Ureter (tissue), 1 donor: ENCODE measurements around the gene NTM. TPM values are rescaled to one million over a fixed set of nuclear protein-coding genes. Genes with fewer than 3 reads are reported as not detected.

Source experiments
- DNase-seq: peaks from one replicate; pipeline ENCODE4 v3.0.0-alpha.2; 2020; ENCODE audit warnings: low spot score
- total RNA-seq: library from RNA; stranded (reverse); gene quantifications from one replicate; pipeline ENCODE4 v1.2.4, GENCODE V29; 2023
- donor health status: DM: yes; HTN: yes; CAD: no.

The NTM gene
- total RNA-seq, 1 donor from 2014 or later: 9.9 TPM

DNA sequence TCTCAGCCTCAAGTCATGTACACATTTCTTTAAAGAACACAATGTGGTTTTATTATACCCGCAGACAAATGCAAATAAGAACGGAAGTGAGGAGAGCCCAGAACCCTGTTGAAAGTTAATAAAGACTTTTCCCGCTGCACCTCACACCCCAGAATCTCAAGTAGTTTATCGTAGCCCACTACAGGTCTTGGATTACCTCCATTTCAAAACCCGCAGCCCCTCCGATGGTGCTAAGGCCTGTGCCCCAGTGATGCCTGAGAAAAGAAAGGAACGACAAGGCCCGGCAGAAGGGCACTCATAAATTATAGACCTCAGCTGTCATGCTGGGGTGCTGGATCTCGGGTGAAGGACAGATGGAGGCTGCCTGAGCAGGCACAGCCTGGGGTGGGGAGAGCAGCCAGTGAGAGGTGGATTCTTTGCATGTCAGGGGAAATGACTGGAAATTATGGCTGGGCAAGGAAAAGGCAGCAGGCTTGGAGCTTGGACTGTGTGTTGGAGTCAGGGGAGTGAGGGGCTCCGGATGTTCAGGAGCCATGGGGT lies 354.1 kb downstream of the NTM start:
- DNase-seq: no peak

- DNase-seq: no peak
Observed at GRCh38 chr11:131734871-131735270, 364.5 kb downstream of the NTM start.

GRCh38 chr11:131737357-131737756 lies 366.9 kb downstream of the NTM start:
- DNase-seq: no peak

DNA sequence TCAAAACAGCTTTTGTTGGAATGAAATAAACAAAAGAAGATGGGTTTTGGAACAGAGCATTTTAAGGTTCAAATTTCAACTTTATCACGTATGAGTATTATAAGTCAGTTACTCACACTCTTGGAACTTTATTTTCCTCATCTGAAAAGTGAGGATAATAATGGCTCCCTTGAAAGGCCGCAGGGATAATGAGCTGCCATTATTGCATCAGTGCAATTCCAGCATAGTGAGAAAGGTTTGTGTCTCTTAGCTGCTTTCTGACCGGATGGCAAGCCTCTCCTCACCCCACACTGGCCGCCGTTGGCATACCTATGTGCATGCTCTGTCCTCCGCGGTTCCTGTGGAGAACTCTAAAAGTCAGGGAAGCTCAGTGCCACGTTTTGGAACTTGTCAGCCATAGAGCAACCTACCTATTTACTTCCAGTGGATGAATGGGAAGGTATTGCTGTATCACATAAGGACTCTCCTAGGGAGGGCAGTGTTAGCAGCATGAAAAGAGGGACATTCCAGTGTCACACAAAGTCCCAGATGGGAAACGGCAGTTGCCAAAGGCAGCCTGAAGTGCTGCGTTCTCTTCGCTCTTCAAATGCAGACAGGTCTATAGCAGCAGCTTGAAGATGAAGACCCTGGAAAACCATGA lies 368.9 kb downstream of the NTM start:
- DNase-seq: no peak

GRCh38 chr11:131744847-131745246 lies 374.4 kb downstream of the NTM start:
- DNase-seq: no peak

DNA sequence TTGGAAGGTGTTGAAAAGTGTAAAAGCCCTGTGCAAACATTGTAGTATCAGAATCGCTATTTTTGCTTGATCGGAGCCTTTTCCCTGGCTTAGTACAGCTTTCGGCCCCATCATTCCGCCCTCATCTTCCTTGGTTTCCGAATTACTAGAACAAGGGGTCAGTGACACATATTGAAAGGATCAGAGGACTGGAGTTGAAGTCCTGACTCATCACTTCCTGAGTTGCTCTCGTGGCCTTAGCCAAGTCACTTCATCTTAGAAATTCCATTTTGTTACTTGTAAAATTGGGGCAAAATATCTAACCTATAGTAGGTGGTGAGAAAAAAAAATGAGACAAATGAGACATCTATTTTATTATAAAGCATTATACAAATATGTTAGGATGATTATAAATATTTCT lies 375.0 kb downstream of the NTM start:
- DNase-seq: no peak

- DNase-seq: no peak
Observed at GRCh38 chr11:131746201-131746600, 375.8 kb downstream of the NTM start.

GRCh38 chr11:131748151-131749050 lies 378.0 kb downstream of the NTM start:
- peak; percentile 59 for DNase-seq

DNA sequence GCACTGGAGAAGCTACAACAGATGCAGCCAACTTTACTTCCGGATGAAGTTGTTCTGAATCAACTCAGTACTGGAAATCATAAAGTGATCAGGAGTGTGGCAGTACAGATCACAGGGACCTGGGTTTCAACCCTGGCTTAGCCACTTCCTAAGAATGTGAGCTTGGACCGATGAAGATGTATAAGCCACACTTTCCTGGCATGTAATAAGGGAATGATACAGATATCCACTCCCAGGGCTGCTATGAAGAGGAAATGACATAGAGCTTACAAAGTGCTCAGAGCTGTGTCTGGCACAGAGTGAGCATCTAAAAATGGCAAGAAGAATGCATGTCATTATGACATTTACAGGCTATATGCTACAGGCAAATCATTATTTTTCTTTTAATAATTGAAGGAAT lies 378.7 kb downstream of the NTM start:
- DNase-seq: no peak

GRCh38 chr11:131750152-131750551 lies 379.7 kb downstream of the NTM start:
- DNase-seq: no peak

- no peak for DNase-seq
Observed at GRCh38 chr11:131750692-131751091, 380.3 kb downstream of the NTM start.

DNA sequence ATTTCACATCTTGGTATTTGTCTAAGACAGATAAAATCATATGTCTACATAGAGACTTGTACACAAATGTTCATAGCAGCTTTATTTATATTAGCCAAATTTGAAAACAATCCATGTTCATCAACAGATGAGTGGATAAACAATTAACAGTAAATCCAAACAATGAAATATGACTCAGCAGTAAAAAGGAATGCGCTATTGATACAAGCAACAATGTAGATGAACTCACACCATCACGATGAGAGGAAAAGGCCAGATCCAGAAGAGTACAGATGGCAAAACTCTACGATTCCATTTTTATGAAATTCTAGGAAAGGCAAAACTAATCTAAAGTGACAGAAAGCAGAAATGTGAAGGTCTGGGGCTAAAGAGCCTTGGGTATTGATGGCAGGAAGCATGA lies 384.3 kb downstream of the NTM start:
- no peak for DNase-seq

DNA sequence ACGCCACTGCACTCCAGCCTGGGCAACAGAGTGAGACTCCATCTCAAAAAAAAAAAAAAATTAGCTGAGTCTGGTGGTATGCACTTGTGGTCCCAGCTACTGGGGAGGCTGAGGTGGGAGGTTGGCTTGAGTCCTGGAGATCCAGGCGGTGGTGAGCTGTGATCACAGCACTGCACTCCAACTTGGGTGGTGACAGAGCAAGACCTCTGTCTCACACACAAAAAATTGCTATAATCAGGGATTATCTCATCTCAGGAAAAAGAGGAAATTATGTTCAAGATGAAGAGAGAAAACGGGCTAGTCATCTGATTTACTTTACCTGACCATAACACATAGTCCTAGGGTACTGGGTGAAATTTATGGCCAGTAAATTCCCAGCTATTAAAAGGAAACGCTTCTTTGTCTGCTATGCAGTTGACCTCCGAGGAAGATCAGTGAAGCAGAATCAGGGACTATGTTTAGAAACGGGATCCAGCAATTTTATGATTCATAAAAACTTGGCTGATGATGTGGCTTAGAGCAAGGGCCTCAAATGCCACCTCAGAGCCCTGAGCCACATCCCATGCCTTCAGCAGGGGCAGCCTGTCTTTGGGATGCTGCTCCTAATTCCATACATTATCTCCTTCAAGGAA lies 386.2 kb downstream of the NTM start:
- no peak for DNase-seq

GRCh38 chr11:131758726-131759125 lies 388.3 kb downstream of the NTM start:
- DNase-seq: no peak

- DNase-seq: no peak
Observed at GRCh38 chr11:131759140-131759539, 388.7 kb downstream of the NTM start.

DNA sequence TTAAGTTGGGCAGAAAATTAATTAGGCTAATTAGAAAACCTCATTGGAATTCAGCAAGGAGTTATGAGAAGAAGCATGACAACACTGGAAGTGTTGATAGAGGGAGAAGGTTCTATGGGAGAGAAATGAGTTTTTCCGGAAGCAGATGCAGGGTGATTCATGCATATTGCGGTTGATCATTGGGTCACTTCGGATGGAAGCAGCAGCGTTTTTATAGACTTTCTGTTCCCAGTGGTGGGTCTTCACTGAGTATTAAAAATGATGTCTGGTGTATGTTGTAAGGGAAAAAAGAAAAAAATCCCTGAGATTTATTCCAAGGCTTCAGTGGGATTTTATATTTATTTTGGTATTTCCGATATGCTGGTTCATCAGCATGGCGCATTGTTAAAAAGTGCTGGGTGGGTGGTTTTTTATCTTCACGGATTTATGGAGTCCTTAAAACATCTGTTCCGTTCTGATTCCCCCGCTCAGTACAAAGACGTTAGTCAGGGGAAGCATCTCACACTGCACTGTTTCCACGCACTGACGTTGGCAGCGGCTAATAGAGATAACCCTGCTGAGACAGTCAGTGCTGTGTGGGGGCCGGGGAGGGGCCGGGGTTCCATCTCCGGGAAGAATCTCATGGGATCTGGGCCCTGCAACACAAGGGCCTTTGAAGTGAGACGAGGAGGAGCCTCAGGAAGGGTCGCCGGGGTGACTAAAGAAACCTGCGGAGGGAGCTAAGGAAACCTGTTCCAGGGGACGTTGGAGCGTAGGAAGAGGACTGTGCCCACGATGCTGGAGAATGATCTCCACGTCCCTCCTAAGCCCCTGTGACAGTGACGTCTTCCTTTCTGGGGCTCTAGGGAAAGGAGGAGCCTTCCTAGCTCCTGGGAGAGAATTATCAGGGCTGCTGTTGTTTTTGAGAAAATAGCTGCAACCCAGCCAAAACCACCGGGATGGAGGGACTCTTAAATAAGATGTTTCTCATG lies 390.0 kb downstream of the NTM start:
- no peak for DNase-seq

DNA sequence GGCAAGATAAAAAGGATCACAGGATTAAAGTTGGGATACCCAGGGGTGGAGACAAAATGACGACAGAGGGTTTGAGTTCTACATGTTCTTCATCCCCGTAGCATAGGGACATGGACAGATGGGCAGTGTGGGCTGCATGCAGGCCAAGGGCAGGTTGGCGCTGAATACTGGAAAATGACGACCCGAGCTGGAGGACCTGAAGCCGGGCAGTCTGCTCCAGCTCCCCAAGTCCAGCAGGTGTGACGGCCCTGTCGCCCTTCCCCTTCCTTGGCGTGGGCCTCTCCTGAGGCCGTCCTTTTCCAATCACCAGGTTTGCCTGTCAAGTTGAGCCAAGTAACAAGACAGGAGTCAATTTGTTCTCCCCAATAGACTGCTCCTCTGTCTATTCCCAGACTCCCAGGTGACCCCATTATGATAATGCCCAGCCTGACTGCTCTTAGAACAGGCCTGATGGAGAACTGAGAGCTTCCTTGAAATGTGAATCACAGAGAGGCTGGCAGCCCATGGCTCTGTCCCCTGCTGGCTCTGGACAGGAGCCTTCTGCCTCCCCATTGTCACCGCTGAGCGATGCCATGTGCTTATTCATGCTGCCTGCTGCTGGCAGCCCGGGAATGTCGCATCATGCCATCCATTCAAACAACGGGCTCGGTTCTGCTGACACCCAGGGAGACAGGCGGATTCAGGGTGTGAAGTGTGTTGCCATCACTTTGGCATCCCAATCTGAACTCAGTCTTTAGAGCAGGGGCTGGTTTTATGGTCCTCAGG lies 392.1 kb downstream of the NTM start:
- DNase-seq: no peak

GRCh38 chr11:131763193-131763890 lies 392.9 kb downstream of the NTM start:
- no peak for DNase-seq

DNA sequence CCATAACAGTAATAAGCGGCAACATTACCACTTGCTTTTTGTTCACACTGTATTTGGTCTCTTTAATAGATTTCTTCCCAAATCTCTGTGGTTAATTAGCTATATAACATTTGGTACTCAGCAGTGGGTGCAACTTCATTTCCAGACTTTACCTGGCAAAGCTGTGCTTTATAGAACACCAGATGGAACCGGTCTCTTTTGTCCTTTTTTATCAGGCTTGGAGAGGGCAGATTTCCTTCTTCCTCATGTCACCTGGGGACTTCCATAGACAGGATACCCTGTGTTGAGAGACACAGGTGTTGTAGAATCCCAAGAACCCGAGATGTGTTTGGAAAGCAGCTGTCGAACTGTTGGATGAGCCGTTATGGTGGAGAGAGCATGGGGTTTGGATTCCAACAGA lies 393.7 kb downstream of the NTM start:
- DNase-seq: no peak

DNA sequence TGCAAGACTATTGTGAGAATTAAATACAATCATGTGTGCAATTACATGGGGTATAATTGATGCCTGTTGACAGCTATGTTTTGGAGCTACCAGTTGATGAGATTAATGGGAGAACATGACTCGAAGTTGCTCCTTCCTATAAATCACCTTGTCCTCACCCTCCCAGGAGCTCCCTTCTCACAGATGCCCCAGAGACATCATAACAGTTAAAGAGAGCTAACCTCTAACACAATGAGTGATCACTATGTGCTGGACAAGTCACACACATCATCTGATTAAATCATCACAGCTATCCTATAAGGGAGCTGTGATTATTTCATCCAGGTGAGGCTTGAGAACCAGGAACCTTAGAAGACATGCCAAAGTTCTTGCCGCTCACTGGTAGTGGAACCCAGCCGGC lies 394.2 kb downstream of the NTM start:
- no peak for DNase-seq
